Transverse colon (tissue), 4 donors: ENCODE measurements around the gene STK33. TPM values are rescaled to one million over a fixed set of nuclear protein-coding genes. Genes with fewer than 3 reads are reported as not detected.

Experiments used
- DNase-seq: peaks from one replicate; pipeline ENCODE4 v3.0.0-alpha.2; 2019
- H3K27ac ChIP-seq, 4 donors: fragments of 200-600 bp; sonication (generic); 2 replicates each; pipeline ENCODE4 v1.5.1; 2016 to 2018; ENCODE audit warnings: inconsistent platforms in 4 of 4
- H3K27me3 ChIP-seq: fragments of 200-600 bp; sonication (generic); 2 replicates; pipeline ENCODE4 v1.5.1; 2017; ENCODE audit warnings: inconsistent platforms
- H3K36me3 ChIP-seq, 4 donors: fragments of 200-600 bp; sonication (generic); 2 replicates each; pipeline ENCODE4 v1.5.1; 2017 to 2019; ENCODE audit warnings: inconsistent platforms in 4 of 4
- H3K4me1 ChIP-seq, 4 donors: fragments of 200-600 bp; sonication (generic); 2 replicates each; pipeline ENCODE4 v1.5.1; 2017 to 2020; ENCODE audit warnings: inconsistent platforms in 4 of 4
- H3K4me3 ChIP-seq, 4 donors: fragments of 200-600 bp; sonication (generic); 1 replicate in 1 of 4; 2 replicates in 3 of 4; pipeline versions ENCODE4 v1.5.1 to v1.6.1; 2017 to 2019; ENCODE audit warnings: inconsistent platforms in 4 of 4
- H3K9me3 ChIP-seq, 2 donors: fragments of 200-600 bp; sonication (generic); 2 replicates each; pipeline ENCODE4 v1.5.1; 2017 to 2019; ENCODE audit warnings: inconsistent platforms in 2 of 2
- EP300 ChIP-seq: sonication (generic); formaldehyde crosslinking; IDR thresholded peaks from one replicate; pipeline ENCODE4 v1.6.1; 2017; ENCODE audit warnings: antibody characterized with exemption, low read depth
- POLR2A ChIP-seq: fragments of 450-650 bp; IDR thresholded peaks from one replicate; pipeline ENCODE4 v1.6.1; 2016; ENCODE audit warnings: antibody characterized with exemption, mild to moderate bottlenecking, moderate library complexity
- POLR2AphosphoS5 ChIP-seq, 3 donors: sonication (generic); formaldehyde crosslinking; IDR thresholded peaks; one replicate each; pipeline ENCODE4 v1.6.1; 2016; ENCODE audit warnings: antibody characterized with exemption in 3 of 3
- WGBS, 2 donors: methylation state at CpG; one replicate each; pipeline ENCODE4 v1.1.5; 2018; ENCODE audit warnings: low coverage in 1 of 2; 5-methylcytosine and 5-hydroxymethylcytosine counted together
- in situ Hi-C, 4 donors: fragments of 200-750 bp; cut with MboI; loops; one replicate each; pipeline versions ENCODE4 v1.15.0 to v1.15.1; 2017; ENCODE audit warnings: low sequenced_read_pairs in 3 of 4, low pct_ligation_motif_present in 1 of 4, low pct_unique_long_range_greater_than_20kb in 1 of 4
- intact Hi-C: fragments of 100-400 bp; cut with DNase I; formaldehyde crosslinking; loops from one replicate; pipeline ENCODE4 v1.15.1; 2023; ENCODE audit warnings: low total_unique reads
- total RNA-seq, 4 donors: library from RNA; depleted of rRNA; stranded (reverse); fragments of >200 nt; gene quantifications; one replicate each; pipeline ENCODE4 v1.1.0, GENCODE V29; 2016
- TF ChIP-seq, protein P1 (sequence below), 5 experiments: fragments of 200-600 bp in 3 of 5; fragments of 450-650 bp in 2 of 5; sonication (generic) in 3 of 5; IDR thresholded peaks; 1 replicate in 2 of 5; 2 replicates in 3 of 5; pipeline ENCODE4 v1.5.1; 2016 to 2017; ENCODE audit warnings: antibody characterized with exemption in 5 of 5, inconsistent platforms in 3 of 5, mild to moderate bottlenecking in 2 of 5, moderate library complexity in 1 of 5

STK33 gene
- total RNA-seq, 4 donors from 2014 or later, result 2.0 to 14.2 (median 3.8) TPM

- Histone ChIP-seq H3K27me3 (no peaks in the 10 kb centered on the region), H3K4me3 (no peak overlapping the region), H3K9me3 (no peaks in the 10 kb centered on the region), H3K27ac (peak overlapping the region in 1 of 4 donors; percentile 31), H3K36me3 (no peaks in the 10 kb centered on the region), H3K4me1 (no peaks in the 10 kb centered on the region)
- in situ Hi-C loops, result no loop called here
- intact Hi-C loops, result no loop called here
- WGBS, 2 donors, result 73 to 79% methylated on average over 2 to 7 of the region's 7 CpGs
- no peak for DNase-seq
- TF ChIP-seq, protein P1, sequence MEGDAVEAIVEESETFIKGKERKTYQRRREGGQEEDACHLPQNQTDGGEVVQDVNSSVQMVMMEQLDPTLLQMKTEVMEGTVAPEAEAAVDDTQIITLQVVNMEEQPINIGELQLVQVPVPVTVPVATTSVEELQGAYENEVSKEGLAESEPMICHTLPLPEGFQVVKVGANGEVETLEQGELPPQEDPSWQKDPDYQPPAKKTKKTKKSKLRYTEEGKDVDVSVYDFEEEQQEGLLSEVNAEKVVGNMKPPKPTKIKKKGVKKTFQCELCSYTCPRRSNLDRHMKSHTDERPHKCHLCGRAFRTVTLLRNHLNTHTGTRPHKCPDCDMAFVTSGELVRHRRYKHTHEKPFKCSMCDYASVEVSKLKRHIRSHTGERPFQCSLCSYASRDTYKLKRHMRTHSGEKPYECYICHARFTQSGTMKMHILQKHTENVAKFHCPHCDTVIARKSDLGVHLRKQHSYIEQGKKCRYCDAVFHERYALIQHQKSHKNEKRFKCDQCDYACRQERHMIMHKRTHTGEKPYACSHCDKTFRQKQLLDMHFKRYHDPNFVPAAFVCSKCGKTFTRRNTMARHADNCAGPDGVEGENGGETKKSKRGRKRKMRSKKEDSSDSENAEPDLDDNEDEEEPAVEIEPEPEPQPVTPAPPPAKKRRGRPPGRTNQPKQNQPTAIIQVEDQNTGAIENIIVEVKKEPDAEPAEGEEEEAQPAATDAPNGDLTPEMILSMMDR (IDR thresholded peaks at IDR 0.05), result no peak
- no peak for TF ChIP-seq POLR2A
- no peak for TF ChIP-seq EP300
- peak in 1 of 3 donors; percentile 40 for TF ChIP-seq POLR2AphosphoS5 (IDR thresholded peaks at IDR 0.05)
Measured at GRCh38 chr11:8610532-8611116, 16.6 kb upstream of the STK33 start.

DNA sequence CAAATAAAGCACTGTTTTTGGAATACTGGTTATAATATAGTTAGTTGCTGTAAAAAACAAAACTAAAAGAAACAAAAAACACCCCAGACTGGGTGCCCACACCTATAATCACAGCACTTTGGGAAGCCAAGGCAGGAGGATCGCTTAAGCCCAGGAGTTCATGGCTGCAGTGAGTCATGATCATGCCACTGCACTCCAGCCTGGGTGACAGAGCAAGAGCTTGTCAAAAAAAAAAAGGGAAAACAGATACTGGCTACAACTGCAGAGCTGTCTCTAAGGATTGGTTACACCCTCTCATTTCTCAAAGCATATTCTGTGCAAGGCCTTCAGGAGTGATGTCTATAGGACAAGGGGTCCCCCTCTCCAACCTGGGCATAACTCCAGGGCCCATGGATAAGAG is 14.6 kb upstream of the STK33 start:
- H3K36me3 ChIP-seq, result no peaks in the 10 kb centered on the region
- H3K27me3 ChIP-seq, result no peaks in the 10 kb centered on the region
- no peaks in the 10 kb centered on the region for H3K9me3 ChIP-seq
- TF ChIP-seq EP300, result no peak
- no peak for DNase-seq
- H3K4me1 ChIP-seq, result peaks cover 0 to 6% (median 0%) of the 10 kb centered on the region in 4 donors
- in situ Hi-C loops (no loop called here), intact Hi-C loops (no loop called here)
- no peak overlapping the region for H3K4me3 ChIP-seq
- WGBS, 2 donors, result 81 to 83% methylated on average over 1 of the region's 1 CpG
- H3K27ac ChIP-seq, result no peak overlapping the region

DNA sequence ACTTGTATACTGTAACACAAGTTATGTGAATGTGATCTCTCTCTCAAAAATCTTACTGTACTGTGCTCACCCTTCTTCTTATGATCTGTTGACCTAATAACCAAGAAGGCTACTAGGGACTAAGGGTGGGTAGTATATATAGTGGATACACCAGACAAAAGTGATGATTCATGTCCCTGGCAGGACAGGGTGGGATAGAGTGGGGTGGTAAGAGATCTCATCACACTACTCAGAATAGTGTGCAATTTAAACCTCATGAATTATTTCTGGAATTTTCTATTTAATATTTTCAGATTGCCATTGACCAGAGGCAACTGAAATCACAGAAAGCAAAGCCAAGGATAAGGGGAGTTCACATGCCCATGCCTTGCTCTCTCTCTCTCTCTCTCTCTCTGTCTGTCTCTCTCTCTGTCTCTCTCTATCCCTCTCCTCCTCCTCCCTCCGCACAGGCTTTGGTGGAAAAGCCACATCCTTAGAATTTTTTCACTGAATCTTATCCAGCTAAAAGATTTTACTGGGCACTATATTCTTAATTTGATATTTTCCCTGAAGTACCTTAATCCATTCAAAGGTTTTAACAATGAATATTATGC is 12.0 kb upstream of the STK33 start:
- Histone ChIP-seq H3K36me3 (no peaks in the 10 kb centered on the region), H3K27me3 (no peaks in the 10 kb centered on the region), H3K9me3 (no peaks in the 10 kb centered on the region), H3K27ac (no peak overlapping the region), H3K4me1 (peaks cover 0 to 6% (median 0%) of the 10 kb centered on the region in 4 donors), H3K4me3 (no peak overlapping the region)
- WGBS, 2 donors, result 88 to 96% methylated on average over 1 of the region's 1 CpG
- in situ Hi-C loops, result no loop called here
- DNase-seq, result no peak
- intact Hi-C loops, result no loop called here
- TF ChIP-seq POLR2A (no peak), EP300 (no peak), POLR2AphosphoS5 (IDR thresholded peaks at IDR 0.05) (no peak)
- TF ChIP-seq, protein P1 (IDR thresholded peaks at IDR 0.05), result no peak

DNA sequence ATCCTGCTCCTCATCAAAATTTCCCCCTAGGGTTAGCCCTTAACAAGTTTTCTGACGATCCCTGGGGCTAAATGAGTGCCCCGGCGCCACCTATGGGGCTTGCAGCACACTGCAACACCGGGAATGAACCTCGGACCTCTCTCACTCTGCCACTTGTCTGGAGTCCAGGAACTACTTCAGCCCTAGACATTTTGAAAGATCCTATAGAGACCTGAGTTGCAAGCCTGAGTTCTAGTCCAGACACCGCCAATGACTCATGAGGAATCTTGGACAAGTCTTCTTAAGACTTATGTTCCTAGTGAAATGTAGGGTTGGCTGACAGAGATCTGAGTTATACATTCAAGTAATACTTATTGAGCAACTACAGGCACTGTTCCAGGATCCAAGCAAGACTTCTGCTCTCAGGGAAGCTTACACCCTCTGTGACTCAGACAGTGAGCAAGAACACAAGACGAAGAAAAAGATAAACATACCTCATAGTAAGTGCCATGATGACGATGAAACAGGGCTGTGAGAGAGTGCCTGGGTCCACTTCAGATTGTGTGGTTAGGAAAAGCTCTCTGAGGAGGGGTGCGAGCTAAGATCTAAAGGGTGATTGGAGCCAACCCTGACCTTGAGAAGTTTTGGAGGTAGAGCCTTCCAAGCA is 10.2 kb upstream of the STK33 start:
- H3K36me3 ChIP-seq, result no peaks in the 10 kb centered on the region
- 21 to 44% methylated on average over 3 to 9 of the region's 9 CpGs for WGBS, 2 donors
- in situ Hi-C loops, result no loop called here
- TF ChIP-seq, protein P1 (IDR thresholded peaks at IDR 0.05), result peak; percentile 50 to 68 (median 66)
- TF ChIP-seq POLR2A (no peak), EP300 (no peak), POLR2AphosphoS5 (IDR thresholded peaks at IDR 0.05) (peak; percentile 52 to 71 (median 52))
- peak overlapping the region; percentile 51 to 68 (median 56) for H3K27ac ChIP-seq
- intact Hi-C loops, result no loop called here
- no peak overlapping the region for H3K4me3 ChIP-seq
- no peaks in the 10 kb centered on the region for H3K9me3 ChIP-seq
- no peaks in the 10 kb centered on the region for H3K27me3 ChIP-seq
- DNase-seq, result peak; percentile 67
- peaks cover 0 to 6% (median 0%) of the 10 kb centered on the region in 4 donors for H3K4me1 ChIP-seq
